ENCODE measurements around the gene PRDX2.

DNA sequence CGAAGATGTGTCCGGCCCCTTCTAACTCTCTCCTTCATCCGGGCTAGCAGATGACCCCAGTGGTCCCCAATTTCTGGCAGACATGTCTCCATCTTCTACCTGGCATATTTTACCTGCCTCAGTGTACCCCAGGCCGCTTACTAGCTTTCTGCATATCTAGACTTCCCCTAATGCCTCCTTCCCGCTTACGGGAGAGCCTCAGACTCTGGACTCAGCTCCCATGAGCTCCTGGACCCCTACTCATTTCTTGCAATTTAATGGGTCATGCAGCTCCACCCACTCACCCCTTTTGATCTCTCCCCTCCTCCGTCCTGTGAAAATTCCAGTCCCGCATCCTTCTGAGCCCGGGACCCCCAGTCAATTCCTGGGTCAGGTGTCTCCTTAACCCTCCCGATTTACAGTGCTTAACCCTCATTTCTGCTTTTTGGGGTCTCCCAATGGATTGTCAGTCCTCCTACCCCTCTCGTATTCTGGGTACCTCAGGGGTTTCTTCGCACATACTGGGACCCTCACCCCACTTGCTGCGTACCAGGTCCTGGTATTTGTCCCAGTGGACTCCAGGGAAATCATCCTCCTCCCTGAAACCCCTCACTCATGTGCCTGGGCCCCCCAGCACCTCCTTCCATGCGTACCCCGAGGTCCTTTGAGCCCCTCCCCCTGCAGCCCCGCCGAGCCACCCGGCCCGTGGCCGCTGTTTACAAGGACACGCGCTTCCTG, 10.8 kb downstream of the PRDX2 start:
- no peak for TF ChIP-seq GATA2 (IDR thresholded peaks at IDR 0.05; ENCODE audit: low read depth, low read length)
- TF ChIP-seq GATA3 (IDR thresholded peaks at IDR 0.05; ENCODE audit: low read depth, low read length), result no peak

All from SH-SY5Y (cell line).